IPS-NIHi7 (cell line): ENCODE measurements around the gene ZNF101.
A peak's percentile ranks its signal among the peaks of the same experiment; 100 is the strongest.

Source experiments
- DNase-seq: peaks from one replicate; pipeline ENCODE4 v3.0.0; 2012; ENCODE audit warnings: mixed read lengths; ENCODE audit errors: extremely low spot score

ZNF101 gene

GRCh38 chr19:19668230-19669012 is at the start of gene ZNF101:
Gene ZNF101 (plus strand): TSS chr19:19668839. CDS start chr19:19668964, 125 bp downstream.
- DNase-seq = peak; percentile 95

GRCh38 chr19:19619181-19619848 is 49.3 kb upstream of the ZNF101 start:
- no peak for DNase-seq

GRCh38 chr19:19619849-19620210 is 48.8 kb upstream of the ZNF101 start:
- DNase-seq = no peak

GRCh38 chr19:19623383-19623782 is 45.3 kb upstream of the ZNF101 start:
- DNase-seq = no peak

- no peak for DNase-seq
Measured at GRCh38 chr19:19624032-19624570, 44.5 kb upstream of the ZNF101 start.

- no peak for DNase-seq
Measured at GRCh38 chr19:19626516-19627472, 41.8 kb upstream of the ZNF101 start.

- DNase-seq = peak; percentile 93
Measured at GRCh38 chr19:19627621-19628500, 40.8 kb upstream of the ZNF101 start, which contains the start of gene LPAR2. Gene LPAR2 (minus strand): TSS chr19:19628220. CDS start chr19:19627275, 945 bp downstream.

- DNase-seq = peak; percentile 96
Measured at GRCh38 chr19:19628501-19629134, 40.0 kb upstream of the ZNF101 start.

- DNase-seq = no peak
Measured at GRCh38 chr19:19630062-19630414, 38.6 kb upstream of the ZNF101 start.

GRCh38 chr19:19630426-19630825 is 38.2 kb upstream of the ZNF101 start:
- DNase-seq = no peak

- DNase-seq = no peak
Measured at GRCh38 chr19:19631346-19631745, 37.3 kb upstream of the ZNF101 start.

- DNase-seq = no peak
Measured at GRCh38 chr19:19632661-19633060, 36.0 kb upstream of the ZNF101 start.

GRCh38 chr19:19633711-19634515 is 34.7 kb upstream of the ZNF101 start:
- no peak for DNase-seq

GRCh38 chr19:19634516-19635312 is 33.9 kb upstream of the ZNF101 start:
- no peak for DNase-seq

GRCh38 chr19:19635313-19635702 is 33.3 kb upstream of the ZNF101 start:
- DNase-seq = no peak

GRCh38 chr19:19636573-19637185 is 32.0 kb upstream of the ZNF101 start:
- no peak for DNase-seq

- no peak for DNase-seq
Measured at GRCh38 chr19:19637186-19637522, 31.5 kb upstream of the ZNF101 start.

GRCh38 chr19:19637523-19638251 is 31.0 kb upstream of the ZNF101 start:
- peak; percentile 93 for DNase-seq
